Glomerular endothelial cell (primary cell): ENCODE data around the gene ARHGEF40. TPM values are rescaled to one million over a fixed set of nuclear protein-coding genes. Genes with fewer than 3 reads are reported as not detected.

ENCODE experiments used
- DNase-seq: peaks from one replicate; pipeline ENCODE4 v3.0.0-alpha.2; 2011; ENCODE audit warnings: low read depth, low spot score; ENCODE audit errors: extremely low read depth
- total RNA-seq: library from RNA; depleted of rRNA; stranded (reverse); fragments of >200 nt; gene quantifications from 2 replicates; pipeline ENCODE4 v1.2.3, GENCODE V29; 2015

Gene ARHGEF40
- 20.4 and 22.0 TPM in 2 replicates for total RNA-seq

GRCh38 chr14:21070083-21070609 is at the start of gene ARHGEF40:
ARHGEF40 (plus strand) TSS chr14:21070304; CDS start chr14:21070397, 93 bp downstream.
- DNase-seq = no peak

- DNase-seq = no peak
Observed at GRCh38 chr14:21020977-21021545, 49.0 kb upstream of the ARHGEF40 start.

GRCh38 chr14:21022686-21023085 is 47.4 kb upstream of the ARHGEF40 start:
- DNase-seq = no peak

DNA sequence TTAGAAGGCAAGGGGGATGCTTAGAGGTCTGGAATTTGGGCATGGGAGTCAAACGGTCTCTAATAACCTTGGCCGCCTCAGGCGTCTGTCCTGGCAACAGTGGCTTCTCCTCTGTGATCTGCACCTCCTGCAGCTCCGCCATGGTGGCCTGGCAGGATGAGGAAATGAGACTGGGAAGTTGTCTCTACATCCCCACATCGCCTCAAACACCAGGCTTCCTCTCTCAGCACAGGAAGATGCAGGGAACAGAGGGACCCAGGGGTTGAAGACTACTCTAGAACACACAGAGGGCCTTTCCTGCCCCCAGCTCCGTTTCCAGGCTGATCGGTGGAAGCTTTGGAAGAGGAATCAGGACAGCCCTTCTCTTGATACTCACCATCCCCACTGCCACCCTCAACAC is 46.9 kb upstream of the ARHGEF40 start:
- no peak for DNase-seq

- no peak for DNase-seq
Observed at GRCh38 chr14:21023817-21024584, 46.1 kb upstream of the ARHGEF40 start.

- no peak for DNase-seq
Observed at GRCh38 chr14:21024585-21025370, 45.3 kb upstream of the ARHGEF40 start, which contains the start of gene NDRG2. NDRG2 (minus strand) TSS chr14:21025061; CDS start chr14:21023315, 1,746 bp downstream.

- DNase-seq = no peak
Observed at GRCh38 chr14:21025371-21026273, 44.5 kb upstream of the ARHGEF40 start.

- no peak for DNase-seq
Observed at GRCh38 chr14:21026274-21026987, 43.7 kb upstream of the ARHGEF40 start.

- no peak for DNase-seq
Observed at GRCh38 chr14:21026988-21027315, 43.2 kb upstream of the ARHGEF40 start.

GRCh38 chr14:21029917-21030316 is 40.2 kb upstream of the ARHGEF40 start, which contains the start of gene TPPP2:
TPPP2 (plus strand) TSS chr14:21030217; CDS start chr14:21030582, 365 bp downstream.
- no peak for DNase-seq

DNA sequence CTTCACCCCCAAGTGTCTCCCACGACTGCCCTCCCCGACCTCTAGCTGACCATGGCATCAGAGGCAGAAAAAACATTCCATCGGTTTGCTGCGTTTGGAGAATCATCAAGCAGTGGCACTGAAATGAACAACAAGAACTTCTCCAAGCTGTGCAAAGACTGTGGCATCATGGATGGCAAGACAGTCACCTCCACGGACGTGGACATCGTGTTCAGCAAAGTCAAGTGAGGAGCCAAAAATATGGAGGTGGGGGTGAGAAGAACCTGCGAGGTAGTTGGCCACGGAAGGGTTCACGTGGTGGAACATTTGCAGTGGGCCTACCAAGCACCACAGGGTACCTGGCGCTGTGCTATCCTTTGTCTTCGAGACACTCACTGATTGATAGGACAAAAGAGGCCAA is 39.6 kb upstream of the ARHGEF40 start:
- DNase-seq = no peak

DNA sequence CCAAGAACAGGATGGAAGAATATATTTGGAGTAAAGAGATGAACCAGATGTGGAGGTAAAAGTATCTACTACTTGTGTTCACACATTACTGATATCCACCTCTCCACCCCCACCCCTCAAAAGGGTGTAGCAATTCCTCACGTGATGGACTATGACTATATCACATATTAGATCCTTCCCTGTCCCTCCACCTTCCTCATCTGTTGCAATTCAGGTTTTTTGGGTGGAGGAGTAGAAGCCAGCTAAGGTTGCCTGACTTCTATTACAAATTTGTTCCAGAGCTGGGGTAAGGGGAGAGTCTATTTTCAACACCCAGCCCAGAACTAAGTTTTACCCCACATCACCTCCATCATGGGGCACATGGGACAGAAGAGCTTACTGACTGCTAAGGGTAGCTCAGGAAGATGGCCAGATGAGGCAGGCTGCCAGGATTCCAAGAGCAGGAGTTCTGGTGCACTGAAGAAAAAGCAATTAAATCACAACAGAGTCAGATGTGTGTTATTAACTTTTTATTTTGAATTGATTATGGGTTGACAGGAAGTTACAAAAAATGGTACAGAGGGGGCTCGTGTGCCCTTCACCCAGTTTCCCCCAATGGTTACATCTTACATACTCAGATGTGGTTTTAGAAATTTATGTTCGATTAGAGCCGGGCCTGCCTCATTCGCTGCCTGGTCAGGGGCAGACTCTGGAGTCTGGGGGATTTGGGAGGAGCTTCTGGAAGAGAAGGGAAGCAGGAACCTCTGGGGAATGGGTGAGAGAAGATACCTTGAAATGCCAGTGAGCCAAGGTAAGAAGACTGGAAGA is 37.6 kb upstream of the ARHGEF40 start:
- no peak for DNase-seq

DNA sequence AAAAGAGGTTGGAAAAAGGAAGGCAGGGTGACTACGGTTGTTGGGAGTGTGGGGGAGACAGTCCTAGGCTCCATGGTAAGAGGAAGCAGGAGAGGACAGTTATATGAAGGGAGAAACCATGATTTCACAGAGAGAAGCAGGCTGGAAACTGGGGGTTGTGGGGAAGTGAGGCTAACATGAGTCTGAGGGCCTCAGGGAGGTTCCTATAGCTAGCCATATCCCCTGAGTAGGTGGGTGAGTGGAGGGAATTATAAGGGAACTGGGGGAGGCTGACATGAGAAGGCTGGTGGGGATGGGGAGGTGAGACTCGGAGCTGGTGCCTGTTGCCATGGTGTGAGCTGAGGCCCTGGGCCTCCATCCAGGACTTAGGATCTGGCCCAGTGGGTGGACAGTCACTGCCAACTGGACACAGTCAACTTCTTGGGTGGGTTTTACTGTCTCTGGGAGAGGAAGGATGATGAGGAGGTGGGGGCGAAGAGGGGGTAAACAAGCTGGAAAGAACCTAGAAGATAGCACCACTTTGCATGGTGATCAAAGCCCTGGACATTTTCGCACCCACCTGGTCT is 36.9 kb upstream of the ARHGEF40 start:
- no peak for DNase-seq

- no peak for DNase-seq
Observed at GRCh38 chr14:21034707-21035106, 35.4 kb upstream of the ARHGEF40 start, which contains the start of gene RNASE13. RNASE13 (minus strand) TSS chr14:21034807; CDS start chr14:21034288, 519 bp downstream.

GRCh38 chr14:21036751-21037150 is 33.4 kb upstream of the ARHGEF40 start:
- DNase-seq = no peak

- no peak for DNase-seq
Observed at GRCh38 chr14:21037156-21037555, 32.9 kb upstream of the ARHGEF40 start.

GRCh38 chr14:21038441-21039422 is 31.4 kb upstream of the ARHGEF40 start:
- DNase-seq = no peak
